A673 (cell line): ENCODE measurements around the gene SEBOX. TPM values are rescaled to one million over a fixed set of nuclear protein-coding genes. Genes with fewer than 3 reads are reported as not detected.

Source experiments
- BruUV-seq: library from RNA; stranded (reverse); fragments of 400-500 nt; replicated peaks from 2 replicates; lab custom pipeline; 2021; lab: Mats Ljungman, UMichigan
- CTCF ChIA-PET: fragments of 300-600 bp; sonication (Branson Sonifier 250); formaldehyde crosslinking; loops from one replicate; lab custom pipeline; 2022; ENCODE audit warnings: antibody characterized with exemption; lab: Charles Lee
- POLR2A ChIA-PET: fragments of 300-600 bp; sonication (Branson Sonifier 250); formaldehyde crosslinking; loops from one replicate; lab custom pipeline; 2022; ENCODE audit warnings: antibody characterized with exemption; ENCODE audit not compliant: low non-redundant PET; lab: Charles Lee
- DNase-seq: peaks from one replicate; pipeline ENCODE4 v3.0.0-alpha.2; 2015; ENCODE audit warnings: low spot score
- H3K27ac ChIP-seq: fragments of 200-600 bp; sonication (generic); 2 replicates; pipeline ENCODE4 v1.5.1; 2016; ENCODE audit warnings: mixed run types, low read depth, mild to moderate bottlenecking, mixed read lengths, antibody characterized with exemption, low read length; ENCODE audit not compliant: poor library complexity, severe bottlenecking
- H3K27me3 ChIP-seq: fragments of 200-600 bp; sonication (generic); replicated peaks from 2 replicates; pipeline ENCODE4 v1.6.1; 2017; ENCODE audit warnings: mixed run types, low read depth, mild to moderate bottlenecking, mixed read lengths, antibody characterized with exemption, low read length; ENCODE audit not compliant: insufficient read depth, poor library complexity
- H3K36me3 ChIP-seq: fragments of 200-600 bp; sonication (generic); 2 replicates; pipeline ENCODE4 v1.6.1; 2016; ENCODE audit warnings: mixed run types, mild to moderate bottlenecking, mixed read lengths, antibody characterized with exemption, low read length; ENCODE audit not compliant: insufficient read depth, poor library complexity, severe bottlenecking
- H3K4me1 ChIP-seq: fragments of 200-600 bp; sonication (generic); 2 replicates; pipeline ENCODE4 v1.6.1; 2017; ENCODE audit warnings: mixed run types, mild to moderate bottlenecking, mixed read lengths, antibody characterized with exemption, low read length; ENCODE audit not compliant: insufficient read depth, poor library complexity, severe bottlenecking
- H3K4me3 ChIP-seq: fragments of 200-600 bp; sonication (generic); 2 replicates; pipeline ENCODE4 v1.5.1; 2016; ENCODE audit warnings: low read depth, mixed run types, mild to moderate bottlenecking, mixed read lengths, low read length; ENCODE audit not compliant: poor library complexity, severe bottlenecking
- H3K9me3 ChIP-seq: fragments of 200-600 bp; sonication (generic); 2 replicates; pipeline ENCODE4 v1.6.1; 2016; ENCODE audit warnings: mixed run types, low read depth, mild to moderate bottlenecking, mixed read lengths, antibody characterized with exemption, low read length; ENCODE audit not compliant: poor library complexity, severe bottlenecking
- intact Hi-C: fragments of 100-400 bp; cut with micrococcal nuclease; formaldehyde crosslinking; loops from one replicate; pipeline ENCODE4 v1.10.0; 2022; ENCODE audit not compliant: unreplicated experiment
- microRNA-seq: library from miRNA; unstranded; fragments of <30 nt; microRNA quantifications from one replicate; pipeline ENCODE4 v1.2.0, GENCODE V29; 2021
- total RNA-seq: library from RNA; stranded (reverse); gene quantifications from 2 replicates; pipeline ENCODE4 v1.2.3, GENCODE V29; 2021
- TF ChIP-seq, protein P1 (sequence below): fragments of 300-800, 200-600 bp; sonication (generic); conservative IDR thresholded peaks from 2 replicates; pipeline ENCODE4 v1.5.1; 2017; ENCODE audit warnings: low read depth, mild to moderate bottlenecking, antibody characterized with exemption, low read length, moderate library complexity, mixed read lengths

Gene SEBOX
- total RNA-seq, 1 experiment from 2014 or later = not detected

- ChIA-PET POLR2A (no interaction called here), CTCF (no interaction called here)
- Histone ChIP-seq H3K36me3 (no peaks in the 10 kb centered on the region), H3K27me3 (no peaks in the 10 kb centered on the region), H3K4me1 (peaks cover 7% of the 10 kb centered on the region), H3K9me3 (no peaks in the 10 kb centered on the region), H3K4me3 (no peak overlapping the region), H3K27ac (no peak overlapping the region)
- no peak for DNase-seq
- intact Hi-C loops = no loop called here
- BruUV-seq = no TSS peak
- TF ChIP-seq, protein P1, sequence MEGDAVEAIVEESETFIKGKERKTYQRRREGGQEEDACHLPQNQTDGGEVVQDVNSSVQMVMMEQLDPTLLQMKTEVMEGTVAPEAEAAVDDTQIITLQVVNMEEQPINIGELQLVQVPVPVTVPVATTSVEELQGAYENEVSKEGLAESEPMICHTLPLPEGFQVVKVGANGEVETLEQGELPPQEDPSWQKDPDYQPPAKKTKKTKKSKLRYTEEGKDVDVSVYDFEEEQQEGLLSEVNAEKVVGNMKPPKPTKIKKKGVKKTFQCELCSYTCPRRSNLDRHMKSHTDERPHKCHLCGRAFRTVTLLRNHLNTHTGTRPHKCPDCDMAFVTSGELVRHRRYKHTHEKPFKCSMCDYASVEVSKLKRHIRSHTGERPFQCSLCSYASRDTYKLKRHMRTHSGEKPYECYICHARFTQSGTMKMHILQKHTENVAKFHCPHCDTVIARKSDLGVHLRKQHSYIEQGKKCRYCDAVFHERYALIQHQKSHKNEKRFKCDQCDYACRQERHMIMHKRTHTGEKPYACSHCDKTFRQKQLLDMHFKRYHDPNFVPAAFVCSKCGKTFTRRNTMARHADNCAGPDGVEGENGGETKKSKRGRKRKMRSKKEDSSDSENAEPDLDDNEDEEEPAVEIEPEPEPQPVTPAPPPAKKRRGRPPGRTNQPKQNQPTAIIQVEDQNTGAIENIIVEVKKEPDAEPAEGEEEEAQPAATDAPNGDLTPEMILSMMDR = no peak
Observed at GRCh38 chr17:28313841-28314240, 51.2 kb downstream of the SEBOX start.

Small RNA genes within 50 kb of the gene (microRNA-seq; reads per million reads assigned to microRNA genes)
- 1.6 reads per million for gene MIR4723

Other genes with a start within 250 kb of the SEBOX start
- 122 and 134 TPM in 2 replicates for gene TMEM97, start 46.0 kb downstream of the SEBOX start, total RNA-seq
- gene IFT20, start 29.7 kb downstream of the SEBOX start, total RNA-seq = 21.5 and 26.5 TPM in 2 replicates
- 27.5 and 36.8 TPM in 2 replicates for gene TNFAIP1, start 29.4 kb downstream of the SEBOX start, total RNA-seq
- 115 TPM in 2 replicates for gene POLDIP2, start 7.7 kb downstream of the SEBOX start, total RNA-seq
- 0.26 TPM in 1 of 2 replicates, not detected in the other for gene VTN, start 5.1 kb upstream of the SEBOX start, total RNA-seq
- 37.7 and 47.1 TPM in 2 replicates for gene SARM1, start 6.5 kb upstream of the SEBOX start, total RNA-seq
- gene SLC46A1, start 41.0 kb upstream of the SEBOX start, total RNA-seq = 4.4 and 6.4 TPM in 2 replicates
- gene SLC13A2, start 108.4 kb upstream of the SEBOX start, total RNA-seq = not detected in 2 replicates
- not detected in 2 replicates for gene FOXN1, start 141.1 kb upstream of the SEBOX start, total RNA-seq
- gene UNC119, start 187.4 kb upstream of the SEBOX start, total RNA-seq = 44.6 and 46.8 TPM in 2 replicates
- gene PIGS, start 206.3 kb upstream of the SEBOX start, total RNA-seq = 51.6 and 64.8 TPM in 2 replicates
- 9.7 and 12.0 TPM in 2 replicates for gene ALDOC, start 211.7 kb upstream of the SEBOX start, total RNA-seq
- 213 and 219 TPM in 2 replicates for gene SPAG5, start 233.8 kb upstream of the SEBOX start, total RNA-seq
- 34.6 and 36.8 TPM in 2 replicates for gene RSKR, start 249.0 kb upstream of the SEBOX start, total RNA-seq